ENCODE data around the gene XAGE5.
"Not testable (repeated sequence)": the region's sequence is repeated elsewhere in the genome, so short reads cannot be mapped to it uniquely, and the experiment has no call there.

DNA sequence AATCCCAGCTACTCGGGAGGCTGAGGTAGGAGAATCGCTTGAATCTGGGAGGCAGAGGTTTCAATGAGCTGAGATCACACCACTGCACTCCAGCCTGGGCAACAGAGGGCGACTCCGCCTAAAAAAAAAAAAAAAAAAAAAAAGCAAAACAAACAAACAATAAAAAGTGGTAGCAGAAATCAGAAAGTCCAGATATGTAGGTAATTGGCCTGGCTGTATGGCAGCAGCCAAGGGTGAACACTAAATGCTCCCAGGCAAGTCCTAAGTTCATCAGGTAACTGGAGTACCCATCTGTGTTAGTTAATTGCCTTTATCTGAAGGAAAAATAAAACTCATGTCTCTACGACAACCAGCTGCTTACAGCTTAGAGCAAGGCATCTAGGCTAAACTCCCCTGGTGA is 45.1 kb upstream of the XAGE5 start:
- TF ChIP-seq, protein P1, sequence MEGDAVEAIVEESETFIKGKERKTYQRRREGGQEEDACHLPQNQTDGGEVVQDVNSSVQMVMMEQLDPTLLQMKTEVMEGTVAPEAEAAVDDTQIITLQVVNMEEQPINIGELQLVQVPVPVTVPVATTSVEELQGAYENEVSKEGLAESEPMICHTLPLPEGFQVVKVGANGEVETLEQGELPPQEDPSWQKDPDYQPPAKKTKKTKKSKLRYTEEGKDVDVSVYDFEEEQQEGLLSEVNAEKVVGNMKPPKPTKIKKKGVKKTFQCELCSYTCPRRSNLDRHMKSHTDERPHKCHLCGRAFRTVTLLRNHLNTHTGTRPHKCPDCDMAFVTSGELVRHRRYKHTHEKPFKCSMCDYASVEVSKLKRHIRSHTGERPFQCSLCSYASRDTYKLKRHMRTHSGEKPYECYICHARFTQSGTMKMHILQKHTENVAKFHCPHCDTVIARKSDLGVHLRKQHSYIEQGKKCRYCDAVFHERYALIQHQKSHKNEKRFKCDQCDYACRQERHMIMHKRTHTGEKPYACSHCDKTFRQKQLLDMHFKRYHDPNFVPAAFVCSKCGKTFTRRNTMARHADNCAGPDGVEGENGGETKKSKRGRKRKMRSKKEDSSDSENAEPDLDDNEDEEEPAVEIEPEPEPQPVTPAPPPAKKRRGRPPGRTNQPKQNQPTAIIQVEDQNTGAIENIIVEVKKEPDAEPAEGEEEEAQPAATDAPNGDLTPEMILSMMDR (IDR thresholded peaks at IDR 0.05; ENCODE audit: insufficient read depth, low read depth, low read length), result not testable (repeated sequence)
- TF ChIP-seq EZH2 (IDR thresholded peaks at IDR 0.05; ENCODE audit: insufficient read depth, low read length), result not testable (repeated sequence)
